Caco-2 (cell line): Measurements from ENCODE around the gene NLGN2. TPM values are rescaled to one million over a fixed set of nuclear protein-coding genes. Genes with fewer than 3 reads are reported as not detected.

Experiments used
- BruUV-seq: library from RNA; stranded (reverse); fragments of 400-500 nt; replicated peaks from 2 replicates; lab custom pipeline; 2021; lab: Mats Ljungman, UMichigan
- CTCF ChIA-PET: fragments of 300-600 bp; sonication (Branson Sonifier 250); formaldehyde crosslinking; loops from one replicate; lab custom pipeline; 2022; ENCODE audit warnings: antibody characterized with exemption; lab: Charles Lee
- POLR2A ChIA-PET: fragments of 300-600 bp; sonication (Branson Sonifier 250); formaldehyde crosslinking; loops from one replicate; lab custom pipeline; 2022; ENCODE audit warnings: antibody characterized with exemption; lab: Charles Lee
- DNase-seq, 2 experiments: peaks; one replicate each; pipeline versions ENCODE4 v3.0.0 to v3.0.0-alpha.2; 2020 to 2022
- H3K27me3 ChIP-seq: replicated peaks from 2 replicates; pipeline ENCODE4 v1.6.0; 2011; ENCODE audit warnings: low read length; ENCODE audit not compliant: control insufficient read depth, insufficient read depth
- H3K36me3 ChIP-seq: 2 replicates; pipeline ENCODE4 v1.5.1; 2011; ENCODE audit warnings: low read length; ENCODE audit not compliant: control insufficient read depth, insufficient read depth
- H3K4me1 ChIP-seq: fragments of 250-450 bp; sonication (Bioruptor Pico); 2 replicates; pipeline ENCODE4 v1.5.1; 2020; ENCODE audit warnings: mild to moderate bottlenecking
- H3K4me3 ChIP-seq: 2 replicates; pipeline ENCODE4 v1.5.1; 2011; ENCODE audit warnings: low read depth, mild to moderate bottlenecking, control low read depth, low read length
- H3K9me3 ChIP-seq: fragments of 250-450 bp; sonication (Bioruptor Pico); 2 replicates; pipeline ENCODE4 v1.5.1; 2020; ENCODE audit warnings: mild to moderate bottlenecking, moderate library complexity
- H3K27ac Mint-ChIP-seq: one replicate; pipeline ENCODE4 v1.8.0; 2022; ENCODE audit warnings: mixed read lengths; ENCODE audit not compliant: unreplicated experiment
- H3K27me3 Mint-ChIP-seq: one replicate; pipeline ENCODE4 v1.8.0; 2022; ENCODE audit warnings: mixed read lengths; ENCODE audit not compliant: insufficient read depth, unreplicated experiment
- H3K36me3 Mint-ChIP-seq: one replicate; pipeline ENCODE4 v1.8.0; 2022; ENCODE audit warnings: mild to moderate bottlenecking, mixed read lengths; ENCODE audit not compliant: insufficient read depth, unreplicated experiment
- H3K4me1 Mint-ChIP-seq: one replicate; pipeline ENCODE4 v1.8.0; 2022; ENCODE audit warnings: low read depth, mixed read lengths; ENCODE audit not compliant: unreplicated experiment
- H3K4me3 Mint-ChIP-seq: one replicate; pipeline ENCODE4 v1.8.0; 2022; ENCODE audit warnings: mild to moderate bottlenecking, moderate library complexity, mixed read lengths; ENCODE audit not compliant: unreplicated experiment
- H3K9me3 Mint-ChIP-seq: one replicate; pipeline ENCODE4 v1.8.0; 2022; ENCODE audit warnings: mixed read lengths; ENCODE audit not compliant: unreplicated experiment
- CTCF ChIP-seq, 2 experiments: fragments of 200-600 bp in 1 of 2; IDR thresholded peaks; 1 replicate in 1 of 2; 2 replicates in 1 of 2; pipeline versions ENCODE4 v1.5.1 to v1.8.0; 2011 to 2022; ENCODE audit warnings: antibody characterized with exemption in 1 of 2, control low read depth in 1 of 2, inconsistent platforms in 1 of 2, low read depth in 1 of 2, low read length in 1 of 2, mild to moderate bottlenecking in 1 of 2, moderate library complexity in 1 of 2; ENCODE audit not compliant: insufficient read depth in 1 of 2, severe bottlenecking in 1 of 2, unreplicated experiment in 1 of 2
- intact Hi-C: fragments of 100-400 bp; cut with micrococcal nuclease; formaldehyde crosslinking; loops from one replicate; pipeline ENCODE4 v1.10.0; 2022; ENCODE audit not compliant: unreplicated experiment
- total RNA-seq: library from RNA; stranded (reverse); gene quantifications from 2 replicates; pipeline ENCODE4 v1.2.3, GENCODE V29; 2022

Gene NLGN2
- total RNA-seq, 1 experiment from 2014 or later: 12.6 TPM

GRCh38 chr17:7418472-7419152, 11.0 kb downstream of the NLGN2 start:
- CTCF ChIA-PET: no interaction called here

GRCh38 chr17:7419819-7420610, 12.4 kb downstream of the NLGN2 start, which contains the start of gene SPEM1:
Gene SPEM1, plus strand, starts transcription at chr17:7420324. Its CDS starts 61 bp downstream, at chr17:7420385.
- Histone ChIP-seq H3K4me3 (no peak within 1 kb of the TSS), H3K36me3 (no peaks in the 10 kb centered on the region), H3K27me3 (no peaks in the 10 kb centered on the region), H3K9me3 (no peaks in the 10 kb centered on the region), H3K4me1 (no peaks in the 10 kb centered on the region)
- DNase-seq: no peak
- Mint-ChIP-seq H3K27me3 (no peaks in the 10 kb centered on the region), H3K4me3 (no peak within 1 kb of the TSS), H3K27ac (no peak within 1 kb of the TSS), H3K9me3 (no peaks in the 10 kb centered on the region), H3K4me1 (no peaks in the 10 kb centered on the region), H3K36me3 (no peaks in the 10 kb centered on the region)
- intact Hi-C loops: no loop called here
- POLR2A ChIA-PET: no interaction called here
- CTCF ChIA-PET: no interaction called here
- BruUV-seq: no TSS peak
- no peak for TF ChIP-seq CTCF (IDR thresholded peaks at IDR 0.05; ENCODE audit: insufficient read depth in 1 of 2, low read depth in 1 of 2, low read length in 1 of 2, severe bottlenecking in 1 of 2, unreplicated experiment in 1 of 2)

More at GRCh38 chr17:7418472-7419152, 11.0 kb downstream of the NLGN2 start:
- Mint-ChIP-seq H3K36me3 (no peaks in the 10 kb centered on the region), H3K27ac (no peak overlapping the region), H3K27me3 (no peaks in the 10 kb centered on the region), H3K9me3 (no peaks in the 10 kb centered on the region), H3K4me1 (no peaks in the 10 kb centered on the region), H3K4me3 (no peak overlapping the region)
- Histone ChIP-seq H3K27me3 (no peaks in the 10 kb centered on the region), H3K36me3 (no peaks in the 10 kb centered on the region), H3K4me3 (no peak overlapping the region), H3K9me3 (no peaks in the 10 kb centered on the region), H3K4me1 (no peaks in the 10 kb centered on the region)
- no peak for TF ChIP-seq CTCF (IDR thresholded peaks at IDR 0.05; ENCODE audit: insufficient read depth in 1 of 2, low read depth in 1 of 2, low read length in 1 of 2, severe bottlenecking in 1 of 2, unreplicated experiment in 1 of 2)
- no peak for DNase-seq
- intact Hi-C loops: no loop called here
- POLR2A ChIA-PET: no interaction called here
- no TSS peak for BruUV-seq

- Histone ChIP-seq H3K36me3 (no peaks in the 10 kb centered on the region), H3K4me1 (no peaks in the 10 kb centered on the region), H3K4me3 (no peak overlapping the region), H3K9me3 (no peaks in the 10 kb centered on the region), H3K27me3 (no peaks in the 10 kb centered on the region)
- POLR2A ChIA-PET: no interaction called here
- BruUV-seq: no TSS peak
- CTCF ChIA-PET: no interaction called here
- no peak overlapping the region for H3K4me3 Mint-ChIP-seq
- intact Hi-C loops: no loop called here
- no peaks in the 10 kb centered on the region for H3K9me3 Mint-ChIP-seq
- no peak for DNase-seq
- no peaks in the 10 kb centered on the region for H3K27me3 Mint-ChIP-seq
- no peak overlapping the region for H3K27ac Mint-ChIP-seq
- no peak for TF ChIP-seq CTCF (IDR thresholded peaks at IDR 0.05; ENCODE audit: insufficient read depth in 1 of 2, low read depth in 1 of 2, low read length in 1 of 2, severe bottlenecking in 1 of 2, unreplicated experiment in 1 of 2)
- no peaks in the 10 kb centered on the region for H3K36me3 Mint-ChIP-seq
- no peaks in the 10 kb centered on the region for H3K4me1 Mint-ChIP-seq
Observed at GRCh38 chr17:7421186-7421585, 13.5 kb downstream of the NLGN2 start.
